Stimulated activated CD4-positive, alpha-beta T cell treated with anti-CD3 and anti-CD28 coated beads, Interleukin-12 subunit alpha, Interleukin-12 subunit beta, amount 100 ng/mL, for 4 hours (primary cell): ENCODE measurements around the gene YLPM1.

Experiments
- DNase-seq: peaks from one replicate; pipeline ENCODE4 v3.0.0-alpha.2; 2020

Gene YLPM1

DNA sequence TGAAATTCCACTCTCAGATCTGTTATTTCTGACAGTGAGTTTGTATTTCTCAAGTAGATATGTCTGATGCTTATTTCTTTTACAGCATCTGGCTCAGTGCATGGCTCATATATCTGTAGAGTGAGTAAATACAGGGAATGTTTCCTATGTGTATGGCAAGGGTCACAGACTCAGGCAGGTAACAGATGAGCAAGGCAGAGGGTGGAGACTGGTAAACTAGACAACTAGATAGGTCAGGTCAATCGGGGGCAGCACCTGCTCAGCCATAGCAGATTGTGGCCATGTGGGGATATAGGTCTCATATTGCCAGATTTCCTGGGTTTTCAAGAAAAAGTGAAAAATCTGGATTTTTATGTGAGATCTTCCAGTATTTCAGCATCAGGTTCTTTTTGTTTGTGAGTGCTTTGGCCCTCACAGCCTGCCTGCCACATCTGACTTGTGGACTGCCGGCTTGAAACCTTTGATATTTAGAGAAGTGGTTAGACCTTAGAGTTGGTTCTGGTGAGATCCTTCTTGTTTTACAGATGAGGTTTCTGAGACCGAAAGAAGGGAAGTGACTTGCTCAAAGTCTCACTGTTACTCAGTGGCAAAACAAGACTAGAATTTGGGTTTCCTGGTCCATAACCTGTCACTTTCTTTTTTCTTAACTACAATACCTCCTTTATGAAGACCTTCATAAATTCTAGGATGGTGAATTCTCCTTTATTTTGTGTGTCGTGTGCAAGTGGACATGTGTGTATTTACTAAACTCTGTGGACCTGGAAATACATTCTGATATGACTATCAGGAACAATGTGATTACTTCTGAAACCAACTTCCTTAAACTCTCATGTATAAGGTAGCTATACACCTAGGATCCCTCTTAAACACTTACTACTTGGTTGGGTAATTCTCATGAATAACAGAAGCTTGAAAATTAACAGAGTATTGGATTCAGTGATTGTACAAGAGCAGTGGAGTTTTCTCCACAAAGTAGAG lies 78.4 kb downstream of the YLPM1 start:
- DNase-seq: no peak

DNA sequence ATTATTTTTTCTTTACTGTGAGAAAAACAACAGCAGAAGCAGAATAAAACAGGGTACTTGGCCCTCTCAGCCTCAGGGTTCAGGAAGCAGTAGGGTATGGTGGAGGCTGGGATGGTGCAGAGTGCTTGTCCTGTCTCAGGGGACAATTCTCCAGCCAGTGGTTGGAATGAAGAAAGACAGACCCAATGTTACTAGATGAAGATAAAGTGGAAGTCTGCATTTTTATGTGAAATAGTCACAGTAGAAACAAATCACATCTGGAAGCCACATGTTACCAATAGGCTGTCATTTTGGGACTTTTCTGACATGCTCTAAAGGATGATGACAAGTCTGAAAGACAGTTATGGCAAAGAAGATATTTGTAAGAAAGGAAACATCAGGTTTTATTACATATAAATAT lies 80.5 kb downstream of the YLPM1 start:
- no peak for DNase-seq

DNA sequence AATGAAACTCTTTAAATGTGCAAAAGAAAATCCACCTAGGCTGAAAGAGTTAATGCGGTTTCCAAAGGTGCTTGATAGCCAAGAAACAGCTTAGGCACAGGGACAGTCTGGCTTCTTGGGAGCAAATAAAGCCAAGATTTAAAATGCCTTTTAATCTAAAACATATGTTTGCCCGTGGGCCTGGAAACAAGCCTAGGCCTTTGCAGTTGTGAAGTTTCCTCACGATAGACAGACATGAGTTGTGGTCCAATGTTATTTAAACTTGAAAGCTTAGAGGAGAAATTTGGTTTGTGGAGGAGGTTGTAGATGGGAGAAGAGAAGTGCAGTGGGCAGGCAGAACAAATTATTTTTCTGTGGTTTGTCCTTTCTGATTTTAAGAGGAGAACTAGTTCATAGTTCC lies 83.1 kb downstream of the YLPM1 start:
- no peak for DNase-seq

DNA sequence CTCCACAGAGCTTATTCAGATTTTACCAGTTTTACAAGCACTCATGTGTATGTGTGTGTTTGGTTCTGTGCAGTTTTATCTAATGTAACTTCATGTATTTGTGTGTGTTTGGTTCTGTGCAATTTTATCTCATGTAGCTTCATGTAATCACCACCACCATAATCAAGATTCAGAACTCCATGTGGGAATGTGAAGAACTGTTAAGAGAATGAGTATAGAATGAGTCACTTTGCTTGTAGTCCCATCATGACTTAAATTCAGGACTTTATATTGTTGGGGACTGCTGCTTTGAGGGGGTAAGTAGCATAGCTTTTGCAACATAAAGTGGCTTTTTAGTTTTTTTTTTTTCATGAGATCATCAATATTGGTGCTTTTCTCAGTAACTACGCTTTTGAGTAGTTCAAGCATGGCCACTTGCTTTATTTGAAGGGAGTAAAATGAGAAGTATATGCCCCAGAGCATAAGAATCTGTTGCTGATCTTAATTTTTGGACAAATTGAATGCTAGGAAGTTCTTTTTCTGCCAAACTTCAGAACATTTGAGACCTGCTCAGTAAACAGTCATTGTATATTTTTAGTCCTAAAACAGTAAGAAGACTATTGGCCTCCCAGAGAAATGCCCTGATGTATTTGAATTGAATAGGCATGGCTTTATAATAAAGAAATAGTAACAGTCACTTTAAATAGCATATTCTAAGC lies 84.0 kb downstream of the YLPM1 start:
- DNase-seq: no peak

DNA sequence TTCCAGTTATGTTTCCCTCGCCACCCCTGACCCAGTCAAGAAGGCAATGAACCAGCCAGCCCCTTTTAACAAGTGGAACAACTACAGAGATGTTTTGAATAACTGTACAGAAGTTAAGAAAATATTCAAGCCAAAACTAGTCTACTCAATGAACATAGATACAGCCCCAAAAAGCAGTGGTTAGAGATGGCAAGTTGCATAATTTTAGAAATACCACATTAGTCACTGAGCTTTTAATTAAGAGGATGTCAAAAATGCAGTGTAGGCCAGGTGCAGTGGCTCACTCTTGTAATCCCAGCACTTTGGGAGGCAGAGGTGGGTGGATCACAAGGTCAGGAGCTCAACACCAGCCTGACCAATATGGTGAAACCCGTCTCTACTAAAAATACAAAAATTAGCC lies 85.7 kb downstream of the YLPM1 start:
- DNase-seq: no peak

DNA sequence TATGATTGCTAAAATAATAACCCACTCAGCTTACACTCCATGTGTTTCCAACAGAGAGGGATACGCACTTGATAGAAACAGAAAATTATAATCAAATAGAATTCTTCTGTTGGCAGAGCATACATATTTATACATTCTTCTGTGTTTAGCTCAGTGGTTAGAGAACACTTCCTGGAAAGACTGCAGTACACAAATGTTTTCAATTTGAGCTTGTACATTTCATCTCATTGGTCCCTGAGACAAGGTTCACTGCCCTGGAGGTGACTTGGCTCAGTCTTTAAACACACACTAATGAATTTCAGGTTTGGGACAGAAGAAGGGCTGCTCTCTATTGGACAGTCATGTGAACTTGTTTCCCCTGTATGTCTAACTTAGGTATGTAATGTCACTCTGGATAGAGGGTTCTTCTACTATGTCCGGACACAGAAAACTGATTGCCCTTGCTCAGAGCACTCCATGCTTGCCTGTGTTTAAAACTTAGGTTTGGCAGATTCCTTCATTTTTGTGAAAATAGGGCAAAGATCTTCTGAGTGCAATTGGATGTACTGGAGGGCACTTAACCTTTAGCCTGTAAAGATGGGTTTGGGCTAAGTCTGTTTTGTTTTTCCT lies 89.9 kb downstream of the YLPM1 start:
- no peak for DNase-seq

DNA sequence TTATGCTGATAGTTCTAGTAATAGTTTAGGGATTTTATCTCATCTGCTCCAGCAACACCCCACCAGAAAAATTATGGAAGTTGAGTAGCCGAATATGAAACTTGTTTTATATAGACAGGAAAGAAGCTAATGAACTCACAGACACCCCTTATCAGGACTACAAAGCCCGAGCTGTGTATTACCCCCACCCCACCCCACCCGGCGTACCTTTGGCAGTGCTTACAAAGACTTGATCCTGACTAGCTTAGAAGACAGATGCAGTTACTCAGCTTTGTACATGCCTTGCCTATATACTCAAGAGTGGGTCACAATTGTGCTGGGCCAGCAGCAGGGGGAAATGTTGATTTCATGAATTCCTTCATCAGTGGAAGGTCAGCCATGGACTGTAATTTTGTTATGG lies 90.5 kb downstream of the YLPM1 start:
- DNase-seq: no peak

DNA sequence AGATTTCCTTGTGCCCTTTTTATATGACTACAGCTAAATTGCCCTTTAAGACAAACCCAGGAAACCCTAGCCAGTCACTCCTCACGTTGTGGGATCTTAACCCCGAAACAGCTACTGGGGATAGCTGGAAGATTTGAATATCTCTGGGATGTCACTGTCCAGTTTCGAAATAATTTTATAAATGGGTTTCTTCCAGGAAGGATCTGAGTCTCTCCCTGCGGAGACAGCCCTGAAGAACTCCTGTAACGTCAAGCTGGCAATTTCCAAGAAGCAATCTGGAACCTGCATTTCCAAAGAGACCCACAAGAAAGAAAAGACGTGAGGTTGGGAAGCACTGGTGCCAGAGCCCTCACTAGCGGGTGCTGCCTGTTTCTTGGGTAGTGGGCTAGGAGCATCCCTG lies 91.9 kb downstream of the YLPM1 start:
- no peak for DNase-seq

DNA sequence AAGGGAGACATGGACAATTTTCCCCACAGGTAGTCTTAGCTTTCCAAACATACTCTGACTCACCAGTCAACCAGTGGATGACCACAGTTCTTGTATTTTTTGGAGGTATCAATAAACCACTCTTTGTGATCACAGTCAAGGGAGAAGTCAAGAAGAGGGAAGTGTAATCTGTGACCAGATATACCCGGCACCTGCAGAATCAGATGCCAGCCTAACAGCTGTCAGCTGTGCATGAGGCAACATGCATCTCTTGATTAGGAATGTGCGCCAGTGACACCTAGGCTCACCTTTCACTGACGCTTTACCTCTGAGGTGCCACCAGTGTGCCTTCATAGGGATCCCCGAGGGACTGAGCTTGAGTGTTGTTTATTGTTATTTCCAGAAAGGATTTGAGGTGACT lies 92.8 kb downstream of the YLPM1 start:
- DNase-seq: no peak

DNA sequence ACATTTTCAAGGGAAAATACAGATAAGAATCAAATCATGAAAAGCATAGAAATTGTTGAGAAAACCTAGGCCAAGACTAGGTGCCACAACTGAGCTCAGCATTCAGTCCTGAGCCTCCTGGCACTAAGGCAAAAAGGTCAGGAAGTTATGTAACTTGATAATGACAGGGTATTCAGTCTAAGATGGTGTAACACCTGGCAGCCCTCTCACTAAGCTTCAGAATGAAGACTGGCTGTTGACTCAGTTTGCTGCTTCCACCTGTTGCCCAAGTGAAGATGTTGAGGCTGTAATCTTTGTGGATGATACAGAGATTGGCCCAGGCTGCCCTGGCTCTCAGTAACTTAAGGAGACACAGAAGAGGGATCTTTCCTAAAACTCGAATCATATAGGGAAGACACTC lies 93.2 kb downstream of the YLPM1 start:
- DNase-seq: no peak

DNA sequence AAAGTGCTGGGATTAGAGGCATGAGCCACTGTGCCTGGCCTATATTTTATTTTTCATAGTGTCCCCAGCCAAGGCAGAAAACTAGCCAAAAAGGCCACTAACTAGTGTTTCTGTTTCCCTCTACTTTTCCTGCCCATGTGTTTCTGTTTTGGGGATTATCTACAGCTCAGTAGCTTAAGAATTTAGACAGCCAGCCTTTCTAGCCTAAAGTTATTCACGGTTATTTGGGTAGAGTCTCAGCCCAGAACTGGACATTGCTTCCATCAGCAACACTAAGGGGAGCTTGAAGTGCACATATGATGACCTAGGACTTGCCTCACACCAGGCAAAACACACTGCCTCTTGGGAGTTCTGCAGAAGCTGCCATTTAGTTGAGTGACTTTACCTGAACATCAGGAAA lies 94.9 kb downstream of the YLPM1 start:
- DNase-seq: no peak

DNA sequence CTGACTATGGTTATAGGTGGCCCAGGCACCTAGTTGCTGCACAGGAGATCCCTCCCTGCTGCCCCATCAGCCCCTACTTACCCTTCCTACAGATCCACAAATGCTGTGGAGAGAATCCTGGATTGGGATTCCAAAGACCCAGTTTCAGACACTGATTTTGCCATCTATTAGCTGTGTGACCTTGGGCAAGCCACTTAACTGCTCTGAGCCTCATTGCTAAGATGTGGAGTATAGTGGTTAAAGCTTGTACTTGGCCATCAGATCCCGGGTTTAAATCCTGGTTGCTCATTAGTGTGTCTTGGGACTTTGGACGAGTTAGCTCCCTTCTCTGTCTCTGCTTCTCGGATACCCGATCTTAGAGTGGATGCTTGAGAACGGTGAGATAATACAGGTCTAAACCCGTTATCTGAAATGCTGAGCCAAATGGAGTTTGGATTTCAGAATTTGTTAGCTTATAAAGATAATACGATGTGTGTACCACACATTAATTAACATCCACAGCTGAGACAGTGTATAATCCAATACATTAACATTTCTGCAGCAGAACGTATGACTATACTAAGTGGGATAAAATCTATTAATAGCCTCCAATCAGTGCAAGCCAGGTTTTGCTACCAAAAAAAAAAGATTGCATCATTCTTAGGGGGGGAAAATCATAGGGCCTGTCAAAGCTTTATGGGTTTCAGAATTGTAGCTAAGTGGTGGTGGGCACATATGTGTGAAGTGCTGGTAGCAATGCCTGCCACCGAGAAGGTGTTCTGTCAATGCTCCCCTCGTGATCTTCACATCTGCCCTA lies 96.8 kb downstream of the YLPM1 start:
- DNase-seq: no peak

DNA sequence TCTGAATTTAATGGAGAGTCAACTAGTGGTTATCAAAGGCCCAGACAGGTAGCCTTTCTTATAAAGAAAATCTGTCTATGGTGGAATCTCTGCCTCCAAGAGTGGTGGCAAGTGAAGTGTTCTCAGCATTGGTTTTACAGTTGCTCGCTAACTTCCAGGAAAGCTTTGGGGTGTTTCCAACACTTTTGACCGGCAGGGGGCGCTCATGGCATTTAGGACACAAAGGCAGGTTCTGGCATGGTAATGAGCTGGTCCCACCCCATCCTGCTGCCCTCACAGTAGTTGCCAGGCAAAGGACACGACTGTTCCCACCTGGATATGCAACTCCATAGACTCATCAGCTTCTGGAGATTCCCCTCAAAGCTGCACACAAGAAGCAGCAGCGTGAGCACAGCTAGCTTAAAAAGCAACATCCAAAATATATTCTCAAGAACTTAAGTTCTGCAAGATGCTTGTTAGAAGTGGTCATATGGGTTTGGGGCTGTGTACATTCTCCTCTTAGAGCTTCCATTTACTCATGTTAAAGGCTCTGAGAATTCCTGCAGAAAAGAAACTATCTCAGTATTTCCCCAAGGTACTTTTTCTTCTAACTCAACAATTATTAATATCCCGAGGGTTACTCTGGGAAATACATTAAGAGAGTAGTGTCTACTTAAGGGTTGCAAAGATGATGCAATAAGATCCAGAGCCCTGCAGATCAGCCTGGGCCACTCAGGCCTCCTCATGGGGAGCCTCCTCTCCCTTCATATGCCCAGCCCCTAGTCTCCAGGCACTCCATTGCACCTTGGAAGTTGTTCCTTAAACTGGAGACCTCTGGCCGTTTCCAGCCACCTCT lies 98.0 kb downstream of the YLPM1 start:
- DNase-seq: peak; percentile 94

DNA sequence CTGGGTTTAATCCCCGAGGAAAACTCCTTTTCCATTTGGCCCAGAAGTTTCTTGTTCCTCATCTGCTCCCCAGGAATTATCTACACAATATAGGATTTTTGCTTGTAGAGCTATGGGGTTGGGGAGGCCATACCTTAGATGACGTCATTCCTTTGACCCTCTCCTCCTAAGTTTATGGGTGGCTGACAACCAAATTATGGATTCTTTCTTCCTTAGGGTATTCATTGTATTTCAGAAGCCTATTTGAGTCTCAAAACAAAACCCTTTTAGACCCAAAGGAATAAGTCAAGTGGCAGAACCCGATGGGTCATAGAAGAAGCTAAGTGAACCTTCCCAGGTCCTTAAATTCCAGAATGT lies 98.6 kb downstream of the YLPM1 start:
- no peak for DNase-seq

DNA sequence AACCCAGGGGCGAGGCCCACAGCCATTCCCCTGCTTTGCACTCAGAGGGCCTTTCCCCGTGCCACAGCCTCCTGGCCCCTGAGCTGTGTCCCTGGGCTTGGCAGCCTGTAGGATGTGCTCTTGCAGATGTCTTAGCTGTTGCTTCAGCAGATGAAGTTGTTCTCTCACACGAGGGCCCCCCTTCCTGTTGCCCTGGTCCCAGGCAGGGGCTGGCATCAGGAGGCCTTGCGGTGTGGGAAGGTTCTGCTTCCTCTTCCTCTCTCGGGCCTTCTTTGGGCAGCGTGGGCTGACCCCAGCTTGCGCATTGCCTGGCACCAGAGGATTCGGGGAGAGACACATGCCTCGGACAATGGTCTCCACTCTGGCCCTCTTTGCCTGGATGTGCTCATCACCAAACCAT lies 100.2 kb downstream of the YLPM1 start:
- no peak for DNase-seq

DNA sequence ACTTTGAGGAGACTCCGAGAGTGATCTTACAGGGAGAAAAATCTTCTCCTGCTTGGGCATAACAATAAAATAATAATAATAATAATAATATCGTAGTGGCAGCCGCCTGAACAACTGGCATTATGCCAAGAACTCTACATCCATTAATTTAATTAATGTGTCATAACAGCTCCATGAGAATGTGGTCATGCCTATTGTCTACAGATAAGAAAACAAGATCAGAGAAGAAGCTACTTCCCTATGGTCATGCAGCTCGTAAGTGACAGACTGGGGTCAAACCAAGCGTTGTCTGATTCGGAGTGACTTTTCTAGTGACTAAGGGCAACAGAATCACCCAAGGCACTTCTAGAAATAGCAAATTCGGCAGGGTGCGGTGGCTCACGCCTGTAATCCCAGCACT lies 101.1 kb downstream of the YLPM1 start:
- DNase-seq: no peak

DNA sequence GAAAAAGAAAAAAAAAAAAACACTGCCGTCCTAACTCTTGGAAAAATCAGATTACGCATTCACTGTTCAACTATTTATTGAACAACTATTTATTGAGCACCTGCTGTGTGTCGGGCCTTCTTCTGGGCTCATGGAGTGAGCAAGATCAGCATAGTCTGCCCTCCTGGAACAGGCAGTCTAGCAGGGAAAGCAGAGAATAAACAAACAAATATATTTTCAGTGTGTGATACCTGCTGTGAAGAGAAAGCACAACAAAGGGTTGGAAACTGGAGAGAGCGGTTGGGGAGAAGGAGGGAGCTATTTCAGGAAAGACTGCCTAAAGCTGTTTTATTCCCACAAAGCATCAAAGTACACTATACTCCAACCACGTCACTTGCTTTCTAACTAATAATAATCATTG lies 102.0 kb downstream of the YLPM1 start:
- no peak for DNase-seq

DNA sequence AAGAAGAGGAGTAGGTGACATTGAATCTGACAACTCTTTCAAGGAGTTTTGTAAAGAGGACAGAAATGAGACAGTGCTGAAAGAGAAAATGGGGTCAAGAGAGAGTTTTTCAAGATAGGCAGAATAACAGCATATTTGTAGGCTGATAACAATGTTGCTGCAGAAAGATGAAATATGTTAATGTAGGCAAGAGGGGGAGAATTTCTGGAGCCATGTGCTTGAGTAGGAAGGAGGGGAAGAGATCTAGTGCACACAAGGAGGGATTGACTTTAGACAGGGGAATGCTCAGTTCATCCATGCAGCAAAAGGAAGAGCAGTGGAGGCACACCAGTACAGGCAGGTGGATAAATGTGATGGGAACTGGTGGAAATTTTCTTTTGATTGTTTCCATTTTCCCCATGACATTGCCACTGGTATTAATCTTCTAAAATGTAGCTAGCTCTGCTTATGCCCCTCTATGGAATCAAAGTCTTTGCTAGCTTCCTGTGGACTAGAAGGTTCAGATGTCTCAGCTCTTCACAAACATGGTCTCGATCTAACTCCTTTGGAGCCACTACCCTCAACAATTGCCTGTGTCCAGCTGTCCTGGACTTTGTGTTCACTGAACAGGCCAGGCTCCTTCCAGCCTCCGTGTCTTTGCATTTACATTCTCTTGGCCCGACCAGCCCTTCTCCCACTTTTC lies 103.7 kb downstream of the YLPM1 start:
- DNase-seq: no peak

DNA sequence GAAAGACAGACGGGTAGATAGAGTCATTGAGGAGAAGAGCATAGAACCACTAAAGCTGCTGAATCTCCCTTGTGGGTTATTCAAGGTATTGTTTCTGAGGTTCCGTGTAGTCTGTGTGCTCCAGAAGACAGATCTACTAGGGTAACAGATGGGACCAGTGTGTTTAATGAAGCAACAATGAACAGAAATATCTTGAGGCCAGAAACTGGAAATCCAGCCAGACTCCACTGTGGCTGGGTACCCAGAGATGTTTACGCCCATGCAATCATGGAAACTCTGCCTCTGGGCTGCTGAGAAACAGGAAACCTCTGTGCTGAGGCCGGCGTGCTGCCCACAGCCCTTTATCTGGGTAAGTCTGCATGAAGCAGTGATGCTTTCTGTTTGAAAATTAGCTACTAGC lies 104.6 kb downstream of the YLPM1 start:
- peak; percentile 27 for DNase-seq

DNA sequence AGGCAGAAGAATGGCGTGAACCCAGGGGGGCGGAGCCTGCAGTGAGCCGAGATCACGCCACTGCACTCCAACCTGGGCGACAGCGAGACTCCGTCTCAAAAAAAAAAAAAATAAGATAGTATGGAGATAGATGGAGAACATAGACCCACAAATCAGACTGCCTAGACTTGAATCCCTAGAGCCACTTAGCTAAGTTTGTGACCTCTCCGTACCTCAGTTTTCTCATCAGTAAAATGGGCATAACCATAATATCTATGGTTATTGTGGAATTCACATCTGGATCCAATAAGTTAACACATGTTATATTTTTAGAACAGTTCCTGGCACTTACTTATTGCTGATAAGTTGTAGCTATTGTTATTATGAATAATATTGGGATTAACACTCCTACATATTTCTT lies 105.6 kb downstream of the YLPM1 start:
- DNase-seq: no peak

DNA sequence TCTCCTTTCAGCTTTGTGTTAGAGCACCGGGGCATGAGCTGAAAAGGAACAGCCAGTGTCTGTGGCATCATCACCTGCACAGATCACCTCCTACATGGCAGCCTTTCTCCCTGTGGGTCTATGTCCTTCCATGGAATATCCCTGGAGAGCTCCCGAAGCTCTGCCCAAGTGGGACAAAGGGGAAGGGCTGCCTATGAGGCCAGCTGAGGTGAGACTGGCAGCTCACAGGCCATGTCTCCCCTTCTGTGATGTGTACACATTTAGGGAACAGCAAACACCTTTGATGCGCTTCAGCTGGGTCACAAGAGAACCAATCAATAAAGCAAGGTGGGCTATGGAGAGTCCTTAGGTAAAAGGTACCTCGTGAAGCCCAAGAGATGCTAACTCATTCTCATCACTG lies 108.7 kb downstream of the YLPM1 start:
- DNase-seq: no peak

DNA sequence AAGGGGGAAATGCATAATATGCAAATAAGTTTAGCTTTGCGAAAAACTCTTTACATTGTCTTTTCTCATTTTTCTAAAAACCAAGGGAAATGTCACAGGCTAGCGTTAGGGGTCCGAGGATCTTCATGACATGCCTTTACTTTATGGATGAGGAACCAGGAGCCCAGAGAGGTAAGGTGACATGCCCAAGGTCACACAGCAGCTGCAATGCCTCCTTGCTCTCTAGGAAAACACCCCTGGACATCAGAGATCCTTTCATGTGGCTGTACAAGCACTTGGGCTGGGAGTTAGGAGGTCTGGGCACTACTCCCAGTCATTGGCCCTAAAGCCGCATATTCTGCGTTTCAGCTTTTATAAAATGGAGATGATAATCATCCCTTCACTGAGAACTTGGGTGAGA lies 112.1 kb downstream of the YLPM1 start:
- DNase-seq: no peak
